ENCODE data around the gene TLE3.

TLE3 gene

DNA sequence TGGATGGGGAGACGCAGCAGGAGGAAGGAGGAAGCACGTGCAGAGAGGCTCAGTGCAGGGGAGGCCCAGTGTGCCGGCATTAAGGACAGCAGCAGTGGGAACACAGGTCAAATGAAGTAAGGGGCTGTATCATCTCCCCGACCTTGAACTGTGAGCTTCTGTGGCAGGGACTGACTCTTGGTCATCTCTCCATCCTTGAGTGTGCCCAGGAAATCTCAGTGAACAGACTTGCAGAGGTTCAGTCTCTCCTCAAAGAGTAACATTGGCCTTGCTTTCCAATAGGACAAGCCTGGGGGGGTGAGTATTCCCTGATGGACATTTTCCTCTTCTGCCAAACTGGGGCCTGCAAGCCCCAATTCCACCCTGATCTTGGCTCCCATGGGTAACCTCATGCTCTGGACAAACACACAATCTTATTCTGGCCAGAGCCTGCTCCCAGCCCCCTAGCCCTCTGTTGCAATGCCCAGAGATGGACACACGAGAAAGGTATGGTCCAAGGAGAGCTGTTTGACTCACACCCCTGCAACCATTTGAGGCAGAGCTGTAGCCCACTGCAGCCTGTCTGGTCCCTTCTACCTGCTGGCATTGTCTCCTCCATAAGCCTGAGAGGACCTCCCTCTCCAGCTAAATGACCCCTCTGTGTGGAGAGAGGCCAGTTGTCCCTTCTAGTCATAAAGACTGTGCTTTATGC is 50.9 kb downstream of the TLE3 start:
- no peak for DNase-seq

DNA sequence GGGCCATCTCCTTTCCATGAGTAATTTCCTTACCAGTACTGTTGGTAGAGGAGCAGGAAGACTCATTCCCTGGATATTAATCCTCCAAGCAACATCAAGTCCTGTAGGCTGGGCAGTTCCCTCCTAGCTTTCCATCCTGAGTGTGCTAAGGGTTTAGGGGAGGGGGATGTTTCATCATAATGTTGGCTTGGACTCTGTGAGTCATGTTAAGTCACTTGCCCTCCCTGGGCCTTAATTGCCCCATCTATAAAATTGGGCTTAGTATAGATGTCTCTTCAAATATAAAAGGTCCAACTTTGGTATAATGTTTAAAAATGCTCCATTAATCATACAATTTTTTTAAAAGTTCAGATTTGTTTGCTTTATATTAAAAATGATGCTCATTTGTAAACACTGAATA is 52.7 kb downstream of the TLE3 start:
- no peak for DNase-seq

DNA sequence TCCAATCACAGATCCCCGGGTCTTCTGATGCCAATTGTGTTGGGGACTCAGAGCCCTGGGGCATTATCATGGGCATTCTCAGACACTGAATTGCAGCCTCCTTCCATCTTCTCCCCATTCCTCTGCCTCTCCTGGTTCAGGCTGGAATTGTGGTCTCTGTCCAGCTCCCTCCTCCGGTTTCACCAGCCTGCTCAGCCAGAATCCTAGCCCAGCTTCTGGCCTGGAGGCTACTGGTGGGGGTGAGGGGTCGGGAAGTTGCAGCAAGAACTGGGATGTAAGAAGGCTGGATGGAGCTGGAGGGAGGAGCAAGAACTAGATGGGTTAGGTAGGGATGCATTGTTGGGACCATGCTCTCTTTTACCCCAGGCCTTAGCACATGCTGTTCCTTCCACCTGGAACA is 53.5 kb downstream of the TLE3 start:
- DNase-seq: no peak

DNA sequence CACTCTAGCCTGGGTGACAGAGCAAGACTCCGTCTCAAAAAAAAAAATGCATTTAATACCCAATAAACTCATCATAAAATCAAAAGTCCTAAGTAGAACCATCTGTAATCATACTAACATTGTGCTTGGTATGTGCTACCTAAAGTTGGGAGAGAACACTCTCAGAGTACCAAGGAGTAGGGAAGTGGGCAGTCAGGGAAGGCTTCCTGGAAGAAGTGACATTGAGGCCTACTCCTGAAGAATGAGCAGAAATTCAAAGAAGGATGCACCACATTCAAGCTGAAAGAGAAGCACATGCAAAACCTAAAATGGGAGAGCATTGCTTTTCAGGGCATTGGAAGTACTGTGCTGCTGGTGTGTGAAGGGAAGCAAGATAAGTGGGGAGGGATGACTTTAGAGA is 54.1 kb downstream of the TLE3 start:
- no peak for DNase-seq

DNA sequence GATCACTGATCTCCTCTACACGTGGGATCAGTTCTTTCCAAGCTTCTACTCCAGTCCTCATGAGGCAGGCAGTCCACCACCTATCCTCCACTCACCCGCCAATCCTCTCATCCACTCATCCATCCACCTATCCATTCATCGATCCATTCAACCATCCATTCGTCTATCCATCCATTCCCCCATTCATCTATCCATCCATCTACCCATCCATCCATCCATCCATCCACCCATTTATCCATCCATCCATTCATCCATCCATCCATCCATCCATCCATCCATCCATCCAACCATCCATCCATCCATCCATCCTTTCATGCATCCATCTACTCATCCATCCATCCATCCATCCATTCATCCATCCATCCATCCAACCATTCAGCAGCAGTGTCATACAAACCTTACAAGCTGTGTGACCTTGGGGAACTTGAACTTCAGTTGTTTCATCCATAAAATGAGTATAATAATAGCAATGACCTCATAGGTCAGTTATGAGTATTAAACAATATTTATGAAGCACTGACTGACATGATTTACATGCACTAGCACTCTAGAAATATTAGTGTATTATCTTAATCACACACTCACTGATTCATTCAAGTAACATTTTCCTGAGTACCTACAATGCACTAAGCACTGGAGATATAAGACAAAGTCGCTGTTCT is 55.0 kb downstream of the TLE3 start:
- DNase-seq: no peak

DNA sequence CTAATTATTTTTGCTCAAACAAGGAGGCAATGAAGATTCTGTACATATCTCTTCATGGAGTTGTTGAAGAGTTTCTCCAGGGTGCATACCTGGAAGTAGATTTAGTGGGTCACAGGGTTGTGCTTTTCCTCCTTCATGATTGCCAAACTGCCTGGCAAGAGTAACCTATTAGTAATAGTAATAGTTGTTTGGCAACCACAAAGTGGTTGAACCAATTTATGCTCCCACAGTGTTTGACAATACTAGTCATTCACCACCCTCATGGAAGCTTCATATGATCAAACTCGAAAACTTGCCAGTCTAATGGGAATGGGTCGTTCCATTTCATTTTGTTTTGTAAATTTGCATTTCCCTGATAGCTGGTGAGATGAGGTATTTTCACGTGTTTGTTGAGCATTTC is 57.8 kb downstream of the TLE3 start:
- DNase-seq: no peak

DNA sequence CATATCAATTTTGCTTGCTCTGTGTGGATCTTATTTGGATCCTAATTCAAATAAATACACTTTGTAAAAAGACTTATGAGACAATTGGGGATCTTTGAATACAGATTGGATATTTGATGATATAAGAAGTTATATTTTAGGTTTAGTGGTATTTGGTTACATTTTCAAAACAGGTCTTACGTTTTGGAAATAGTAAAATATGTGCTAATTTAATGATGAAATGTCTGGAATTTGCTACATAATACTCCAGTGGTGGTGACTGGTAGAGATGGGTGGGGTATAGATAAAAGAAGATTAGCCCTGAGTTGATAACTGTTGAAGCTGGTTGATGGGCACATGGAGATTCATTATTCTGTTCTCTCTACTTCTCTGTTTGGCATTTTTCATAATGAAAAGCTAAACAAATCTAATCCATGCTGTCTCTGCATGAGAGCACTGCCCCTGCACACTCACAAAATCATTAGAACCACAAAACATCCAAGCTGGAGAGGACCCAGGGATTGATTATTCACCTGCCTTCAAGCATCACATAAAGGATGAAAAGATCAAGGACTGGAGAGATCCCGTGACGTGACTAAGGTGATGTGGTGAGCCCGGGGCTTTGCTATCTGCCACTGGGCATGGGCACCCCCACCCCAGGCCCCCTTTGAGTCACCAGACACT is 58.9 kb downstream of the TLE3 start:
- DNase-seq: no peak

DNA sequence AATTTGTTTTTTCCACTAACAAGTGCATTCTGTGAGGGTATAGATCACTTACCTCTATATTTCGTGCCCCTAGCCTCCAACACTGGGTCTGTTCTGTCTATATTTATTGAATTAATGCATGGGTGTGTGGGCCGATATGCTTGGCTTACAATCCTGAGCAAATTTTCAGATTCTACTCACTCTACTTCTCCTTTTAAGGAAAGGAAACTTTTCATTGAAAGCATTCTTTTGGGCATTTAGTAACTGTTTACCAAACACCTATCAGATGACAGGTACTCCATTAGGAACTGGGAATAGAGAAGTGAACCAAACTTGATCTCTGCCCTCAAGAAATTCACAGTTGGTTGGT is 60.5 kb downstream of the TLE3 start:
- DNase-seq: no peak

DNA sequence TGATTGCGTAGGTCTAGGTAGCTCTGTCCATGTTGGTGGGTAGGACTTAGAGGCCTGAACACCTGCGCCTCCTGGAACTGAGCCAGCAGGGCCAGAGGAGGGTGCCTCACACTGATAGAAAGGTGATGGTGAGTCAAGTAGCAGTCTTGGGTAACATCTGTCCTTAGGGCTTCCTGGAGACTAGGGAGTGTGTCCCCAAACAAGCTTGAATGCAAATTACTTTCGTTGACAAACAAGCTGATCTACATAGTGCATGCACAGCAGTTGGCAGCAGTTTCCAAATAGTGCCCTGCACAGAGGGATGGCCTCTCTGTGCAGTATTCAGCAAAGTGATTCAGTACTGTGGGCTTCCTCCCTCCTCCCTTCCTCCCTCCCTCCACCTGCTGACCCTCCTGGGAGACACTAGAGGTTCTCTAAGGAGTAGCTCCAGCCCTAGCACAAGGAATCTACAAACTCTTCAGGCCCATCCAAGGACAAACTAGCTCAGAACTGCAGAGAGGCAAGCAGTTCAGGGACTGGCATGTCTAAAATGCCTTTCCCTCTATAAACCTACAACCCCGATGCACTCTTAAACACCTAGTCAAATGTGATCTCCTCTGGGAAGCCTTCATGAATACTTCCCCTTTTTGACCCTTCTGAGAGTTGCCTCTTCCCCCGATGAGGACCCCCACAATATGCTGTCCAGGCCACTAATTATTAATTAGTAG is 61.0 kb downstream of the TLE3 start:
- DNase-seq: peak; percentile 38

DNA sequence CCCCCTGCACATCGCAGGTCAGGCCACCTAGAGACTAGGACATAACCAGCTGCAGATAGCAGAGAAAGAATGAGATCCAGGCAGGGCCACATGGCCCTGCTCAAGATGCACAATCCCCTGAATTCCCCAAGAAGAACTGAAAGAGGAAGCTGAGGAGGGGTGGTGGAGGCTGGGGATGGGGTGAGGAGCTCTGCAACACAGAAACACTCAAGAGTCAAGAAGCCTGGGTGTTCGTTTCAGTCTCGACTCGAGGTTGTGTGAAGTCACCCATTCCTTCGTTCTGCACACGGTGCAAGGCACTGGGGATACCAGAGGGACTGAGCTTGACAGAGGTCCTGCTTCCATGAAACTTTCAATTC is 62.0 kb downstream of the TLE3 start:
- no peak for DNase-seq

DNA sequence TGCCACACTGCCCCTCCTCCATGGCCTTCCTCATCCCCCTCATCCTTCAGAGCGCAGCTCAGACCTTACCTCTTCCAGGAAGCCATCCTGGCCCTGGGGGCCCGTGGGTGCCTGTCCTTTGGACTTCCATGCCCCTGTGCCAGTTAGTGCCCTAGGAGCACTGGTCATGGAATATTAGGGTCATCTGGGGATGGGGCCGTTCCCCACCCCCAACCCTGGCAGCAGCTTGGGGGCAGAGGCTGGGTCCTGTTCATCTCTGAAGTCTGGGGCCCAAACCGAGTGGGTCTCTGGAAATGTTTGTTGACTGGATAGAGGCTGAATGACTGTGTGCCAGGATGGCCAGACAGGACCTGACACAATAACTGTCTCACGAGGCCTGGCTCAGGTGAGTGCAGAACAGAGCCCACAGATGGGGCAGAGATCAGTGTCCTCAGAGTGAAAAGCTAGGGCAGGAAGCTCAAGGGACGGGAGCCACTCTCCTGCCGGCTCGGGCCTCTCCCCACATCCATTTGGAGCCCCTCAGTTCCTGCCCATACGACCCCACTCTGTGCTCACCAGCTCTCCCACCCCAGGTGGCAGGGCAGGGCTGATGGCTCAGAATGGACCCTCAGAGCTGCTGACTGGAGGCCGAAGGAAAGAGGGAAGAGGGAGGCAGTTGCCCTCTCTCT is 62.5 kb downstream of the TLE3 start:
- no peak for DNase-seq

DNA sequence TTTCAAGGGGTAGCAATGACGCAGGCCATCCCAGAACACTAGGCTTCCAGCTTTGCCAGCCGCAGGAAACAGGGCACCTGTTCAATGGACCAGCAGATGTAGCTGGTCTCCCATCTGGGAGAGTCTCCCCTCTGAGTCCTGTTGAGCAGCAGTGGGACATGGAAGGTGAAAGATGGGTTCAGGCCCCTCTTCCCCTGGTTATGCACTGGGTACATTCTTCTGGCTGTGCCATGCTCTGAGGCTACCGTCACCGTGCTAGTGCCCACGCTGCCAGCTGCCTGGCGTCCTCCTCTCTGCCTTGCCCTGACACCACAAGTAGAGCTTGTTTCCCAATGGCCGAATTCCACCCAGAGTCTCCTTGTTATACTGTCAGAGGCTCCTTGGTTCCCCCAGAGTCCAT is 63.1 kb downstream of the TLE3 start:
- no peak for DNase-seq

DNA sequence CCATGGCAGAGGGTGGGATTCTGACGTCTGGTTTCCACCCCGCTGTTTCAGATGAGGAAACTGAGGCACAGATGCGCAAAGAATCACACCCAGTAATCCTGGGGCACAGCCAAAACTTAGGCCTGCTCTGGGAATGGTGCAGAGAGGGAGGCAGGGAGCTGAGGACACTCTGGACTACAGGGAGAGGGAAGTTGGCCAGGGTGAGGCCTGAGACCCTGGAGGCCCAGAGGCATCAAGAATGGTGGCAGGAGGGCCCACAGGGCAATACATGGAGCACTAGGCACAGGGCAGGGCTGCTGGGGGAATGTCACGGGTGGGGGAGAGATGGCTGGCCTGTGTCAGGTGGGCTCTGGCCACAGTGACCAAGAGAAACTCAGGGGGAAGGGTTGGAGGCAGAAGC is 63.6 kb downstream of the TLE3 start:
- no peak for DNase-seq

DNA sequence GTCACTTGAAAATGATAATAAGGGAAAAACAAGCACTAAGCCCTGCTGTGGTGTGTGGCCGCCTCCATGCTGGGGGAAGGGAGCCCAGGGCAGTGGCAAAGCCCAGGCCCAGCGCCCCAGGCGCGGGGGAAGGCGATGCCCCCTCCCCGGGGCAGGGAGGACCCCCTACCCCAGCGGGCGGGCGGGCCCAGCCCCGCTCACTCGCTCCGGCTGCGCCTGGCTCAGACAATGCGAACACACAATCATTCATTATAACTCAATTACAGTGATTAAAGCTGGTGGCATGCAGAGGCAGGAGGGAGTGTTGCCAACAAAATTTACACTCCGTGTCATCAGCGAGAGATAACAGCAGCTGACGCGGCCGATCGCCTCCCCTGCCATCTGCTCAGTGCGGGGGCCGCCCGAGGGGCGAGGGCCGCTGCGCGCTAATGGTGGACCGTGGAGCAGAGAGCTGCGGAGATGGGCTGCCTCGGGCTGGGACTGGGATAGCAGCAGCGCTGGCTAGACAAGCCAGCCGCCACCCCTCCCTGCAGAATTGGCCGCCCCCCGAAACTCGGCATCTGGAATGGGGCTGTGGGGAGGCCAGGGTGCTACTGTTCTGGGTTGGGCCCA is 64.1 kb downstream of the TLE3 start:
- peak; percentile 18 for DNase-seq

DNA sequence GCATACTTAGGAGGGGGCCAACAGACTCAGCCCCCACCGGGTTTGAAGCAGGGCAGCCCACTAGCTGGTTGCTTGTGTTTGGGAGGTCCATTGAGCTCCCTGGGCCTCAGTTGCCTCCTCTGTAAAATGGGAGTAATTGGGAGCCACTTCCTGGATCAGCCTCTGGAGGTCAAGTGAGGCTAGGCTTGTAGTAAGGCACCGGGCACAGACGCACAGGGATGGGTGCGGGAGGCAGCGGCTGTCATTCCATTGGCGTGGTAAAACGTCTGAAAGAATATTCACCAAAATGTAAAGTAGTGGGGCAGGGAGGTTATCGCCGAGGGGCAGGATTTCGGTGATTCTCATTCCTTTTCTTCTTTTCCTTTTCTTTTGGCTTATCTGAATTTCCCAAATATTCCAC is 64.6 kb downstream of the TLE3 start:
- DNase-seq: no peak

DNA sequence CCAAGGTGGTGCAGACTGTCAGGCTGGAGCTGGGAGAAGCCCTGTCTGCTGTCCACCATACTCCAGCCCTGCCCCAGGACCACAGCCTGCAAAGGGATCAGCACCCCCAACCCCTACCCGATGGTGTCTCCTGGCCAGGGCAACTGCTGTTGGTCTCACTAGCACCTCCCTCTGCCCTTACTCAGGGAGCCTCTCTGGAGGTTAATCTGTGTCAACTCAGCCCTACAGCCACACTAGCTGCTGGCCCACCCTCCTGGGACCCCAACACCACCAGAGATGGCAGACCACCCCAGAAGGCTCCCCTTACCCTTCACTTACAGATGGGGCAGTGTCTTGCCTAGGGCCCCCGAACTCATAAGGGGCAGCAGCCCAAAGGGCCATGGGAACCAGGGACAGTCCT is 65.2 kb downstream of the TLE3 start:
- DNase-seq: no peak

DNA sequence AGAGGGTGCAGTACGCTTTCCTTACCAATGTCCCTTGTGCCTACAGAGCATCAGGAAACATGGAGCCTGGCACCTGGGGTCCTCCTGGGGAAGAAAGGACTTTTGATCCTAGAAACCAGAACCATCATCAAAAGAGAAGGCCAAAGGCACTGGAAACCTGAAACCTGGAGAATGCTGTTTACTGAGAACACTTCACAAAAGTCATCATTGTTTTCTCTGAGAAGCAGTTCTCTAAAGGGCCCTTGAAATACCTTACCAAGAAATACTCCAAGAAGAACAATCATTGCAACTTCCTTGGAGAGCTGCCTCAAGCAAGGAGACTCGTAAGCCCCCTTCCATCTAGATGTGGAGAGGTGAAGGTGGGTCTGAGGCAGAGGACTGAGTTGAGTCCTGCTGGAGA is 66.0 kb downstream of the TLE3 start:
- no peak for DNase-seq

DNA sequence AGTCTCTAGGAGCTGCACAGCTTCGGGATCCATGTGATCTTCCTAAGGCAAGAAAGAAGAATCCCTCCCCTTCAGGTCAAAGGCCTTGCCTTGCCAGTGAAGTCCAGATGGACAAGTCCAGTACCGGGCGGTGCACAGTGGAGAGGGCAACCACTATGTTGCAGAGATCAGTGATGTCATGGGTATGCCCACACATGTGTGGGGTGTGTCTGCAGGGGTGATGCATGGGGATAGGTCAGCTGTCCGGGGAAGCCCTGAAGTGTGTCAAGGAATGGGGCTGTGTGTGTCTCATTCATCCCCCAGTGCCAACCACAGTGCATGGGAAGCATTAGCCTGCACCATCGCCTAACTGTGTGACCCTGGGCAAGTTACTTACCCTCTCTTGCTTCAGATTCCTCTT is 66.5 kb downstream of the TLE3 start:
- DNase-seq: no peak

DNA sequence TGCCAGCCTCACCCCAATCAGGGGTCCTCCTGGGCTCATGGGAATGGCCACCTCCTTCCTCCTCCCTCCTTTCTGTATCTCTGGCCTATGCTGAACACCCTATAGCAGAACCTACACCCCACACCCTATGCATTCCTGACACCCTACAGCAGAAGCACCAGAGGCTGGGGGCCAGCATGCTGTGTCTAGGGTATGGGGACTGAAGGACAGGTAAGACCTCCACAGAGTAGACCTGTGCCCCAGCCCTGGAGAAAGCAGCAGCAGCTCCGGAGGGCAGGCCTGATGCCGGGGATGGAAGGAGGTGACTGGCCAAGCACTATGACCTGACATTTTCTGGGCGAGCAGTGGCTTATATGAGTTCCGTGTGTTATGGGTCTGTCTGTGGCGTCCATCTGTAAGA is 66.9 kb downstream of the TLE3 start:
- DNase-seq: no peak

DNA sequence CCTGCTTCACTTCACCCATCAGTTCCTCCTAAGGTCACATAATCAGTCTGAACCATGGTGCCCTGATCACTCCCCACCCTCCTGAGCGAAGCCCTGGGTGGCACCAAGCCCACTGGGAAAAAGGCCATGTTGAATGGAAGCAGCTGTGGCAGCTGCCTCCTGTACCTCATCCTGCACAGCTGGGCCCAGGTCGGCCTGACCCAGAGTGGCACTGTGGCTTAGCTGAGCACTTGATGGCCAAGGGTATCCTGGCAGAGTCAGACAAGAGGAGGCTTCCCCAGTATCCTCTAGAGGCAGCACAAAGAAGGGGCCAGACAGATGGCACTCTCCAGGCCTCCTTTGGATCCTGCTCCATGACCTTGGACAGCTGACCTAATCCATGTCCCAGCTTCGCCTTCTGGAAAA is 68.4 kb downstream of the TLE3 start:
- DNase-seq: no peak

DNA sequence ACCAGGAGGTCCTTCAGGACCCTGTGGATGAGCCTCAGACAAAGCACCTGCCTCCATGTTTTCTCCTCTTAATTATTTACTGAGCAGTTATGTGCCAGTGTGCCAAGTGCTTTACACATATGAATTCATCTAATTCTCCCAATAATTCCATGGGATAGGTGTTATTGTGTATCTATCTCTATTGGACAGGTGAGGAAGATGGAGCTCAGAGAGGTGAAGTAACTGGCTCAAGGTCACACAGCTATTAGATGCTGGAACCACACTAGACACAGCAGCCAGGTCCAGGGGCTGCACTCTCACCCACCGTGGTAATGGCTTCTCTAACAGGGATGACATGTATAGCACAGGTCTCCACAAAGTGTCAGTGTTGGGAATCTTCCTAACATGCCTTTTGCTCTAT is 70.2 kb downstream of the TLE3 start:
- DNase-seq: no peak

DNA sequence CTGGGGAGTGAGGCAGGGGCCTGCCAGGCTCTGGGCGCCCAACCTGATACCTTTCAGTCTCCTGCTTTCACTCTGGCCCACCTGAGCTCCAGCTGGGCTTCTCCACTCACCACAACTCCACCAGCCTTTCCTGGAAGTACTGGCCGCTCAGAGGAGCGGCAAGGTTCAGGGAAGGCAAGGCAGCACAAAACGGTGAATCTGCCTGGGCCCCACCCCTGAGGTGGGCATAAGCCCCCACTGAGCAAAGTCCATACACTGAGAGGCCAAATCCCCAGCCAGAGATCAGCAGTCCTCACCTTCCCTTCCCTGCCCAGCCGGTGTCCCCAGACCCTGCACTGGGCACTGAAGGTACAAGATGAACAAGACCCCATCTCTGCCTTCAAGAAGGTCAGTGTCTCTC is 70.7 kb downstream of the TLE3 start:
- DNase-seq: no peak

Measured in SHP77 treated with DMSO at 0.1 percent for 48 hours (cell line).